ENCODE data around the gene JSRP1. TPM values are rescaled to one million over a fixed set of nuclear protein-coding genes. Genes with fewer than 3 reads are reported as not detected.
A peak's percentile ranks its signal among the peaks of the same experiment; 100 is the strongest.

The JSRP1 gene
- total and polyA plus RNA-seq, 10 of the 15 experiments (the other 5 are each of a cell fraction or from before 2014, with no cell fraction given): 0.41 to 0.91 (median 0.49) TPM; not detected in 7

GRCh38 chr19:2237869-2238153, 18.4 kb downstream of the JSRP1 start:
- in situ Hi-C loops (cut with MboI): loop anchor here (5.0 kb wide), 1 partner anchor 34 kb away; no protein-coding TSS in a partner anchor
- ChIA-PET RAD21 (ENCODE audit: unreplicated experiment) (interaction anchor here (0.6 to 4.2 kb wide), 10 partner anchors 8 to 156 kb away, joined by 3 to 72 read pairs (median 6); no protein-coding TSS in a partner anchor), POLR2A (interaction anchor here (0.5 to 4.0 kb wide), 10 partner anchors 17 to 1614 kb away, joined by 3 to 54 read pairs (median 4); no protein-coding TSS in a partner anchor), CTCF (interaction anchor here (0.6 to 4.7 kb wide), 12 partner anchors 23 to 340 kb away, joined by 3 to 130 read pairs (median 5); no protein-coding TSS in a partner anchor), SMC1A (ENCODE audit: uncharacterized antibody, unreplicated experiment) (interaction anchor here (0.6 to 4.3 kb wide), 17 partner anchors 14 to 399 kb away, joined by 3 to 46 read pairs (median 4); partner anchors contain the start of gene AP3D1)
- Histone ChIP-seq H3K9me3 (replicated peaks; ENCODE audit: control insufficient read depth, insufficient read depth, low read length) (no peaks in the 10 kb centered on the region), H3K4me2 (ENCODE audit: control insufficient read depth, insufficient read depth) (peak overlapping the region; percentile 88), H3K4me3 (peak overlapping the region; percentile 81), H4K20me1 (ENCODE audit: control insufficient read depth, insufficient read depth) (peaks cover 27% of the 10 kb centered on the region), H3K4me1 (ENCODE audit: control insufficient read depth, insufficient read depth, low read length) (peaks cover 24% of the 10 kb centered on the region), H3K79me2 (ENCODE audit: control insufficient read depth, insufficient read depth, low read length) (peaks cover 93% of the 10 kb centered on the region), H2AFZ (ENCODE audit: control insufficient read depth, low read depth, low read length) (no peak overlapping the region), H3K36me3 (ENCODE audit: control insufficient read depth in 2 of 2, insufficient read depth in 2 of 2, low read length in 1 of 2) (peaks cover 10 to 12% of the 10 kb centered on the region in 2 experiments; a peak in 3 of 4 replicates), H3K9ac (ENCODE audit: control insufficient read depth, insufficient read depth, low read length) (peak overlapping the region; percentile 80), H3K27me3 (replicated peaks in 1 of 2; ENCODE audit: control insufficient read depth in 2 of 2, insufficient read depth in 2 of 2, low read length in 1 of 2) (no peaks in the 10 kb centered on the region), H3K27ac (ENCODE audit: control insufficient read depth, insufficient read depth) (peak overlapping the region; percentile 94; the same call in 1 of the 2 replicates)
- no TSS peak for BruUV-seq (replicated peaks)
- intact Hi-C loops (cut with micrococcal nuclease; ENCODE audit: unreplicated experiment): loop anchor here (5.0 to 10.0 kb wide), 3 partner anchors 89 to 154 kb away; partner anchors contain the start of genes IZUMO4, LSM7, MOB3A and SPPL2B
- FAIRE-seq (no peak), ATAC-seq (no peak), DNase-seq (ENCODE audit: low read depth, low spot score) (no peak)
- 25% methylated on average over 6 of the region's 6 CpGs for WGBS (ENCODE audit: insufficient coverage, insufficient replicate concordance, low lambda C conversion rate, missing lambda C conversion rate)
- no peak for TF ChIP-seq FOXK2 (IDR thresholded peaks at IDR 0.05)
- TF ChIP-seq KDM1A (IDR thresholded peaks at IDR 0.05; ENCODE audit: borderline replicate concordance): no peak
- TF ChIP-seq STAT3 (IDR thresholded peaks at IDR 0.05; ENCODE audit: low read depth, low read length): no peak
- TF ChIP-seq ATF7 (IDR thresholded peaks at IDR 0.05; ENCODE audit: low read depth): no peak
- no peak for TF ChIP-seq ZBTB4 (CRISPR knock-in tag; IDR thresholded peaks at IDR 0.05)
- TF ChIP-seq TAF1 (IDR thresholded peaks at IDR 0.05; ENCODE audit: borderline replicate concordance, low read depth, low read length): no peak
- TF ChIP-seq PML (IDR thresholded peaks at IDR 0.05; ENCODE audit: low read length): no peak
- no peak for TF ChIP-seq BCLAF1 (IDR thresholded peaks at IDR 0.05)
- TF ChIP-seq POLR2A (IDR thresholded peaks at IDR 0.05; ENCODE audit: low read depth, low read length): no peak
- no peak for TF ChIP-seq LARP7 (IDR thresholded peaks at IDR 0.05)
- TF ChIP-seq MYC (IDR thresholded peaks at IDR 0.05; ENCODE audit: insufficient read depth, insufficient read length, insufficient replicate concordance, low read length, severe bottlenecking): no peak
- TF ChIP-seq E4F1 (IDR thresholded peaks at IDR 0.05; ENCODE audit: borderline replicate concordance, partially characterized antibody): no peak
- TF ChIP-seq IKZF1 (conservative IDR thresholded peaks at IDR 0.05): no peak

Measured in GM12878 (cell line).